Heart left ventricle (tissue), 16 donors: Measurements from ENCODE around the gene SREBF1. TPM values are rescaled to one million over a fixed set of nuclear protein-coding genes. Genes with fewer than 3 reads are reported as not detected.

ENCODE experiments used
- ATAC-seq, 4 donors: fragments of 200-7000 bp; cut with Tn5 transposase; one replicate each; pipeline ENCODE4 v1.9.1; 2020 to 2022; ENCODE audit warnings: moderate library complexity in 4 of 4, mild to moderate bottlenecking in 3 of 4, moderate number of reproducible peaks in 1 of 4
- DNase-seq, 5 donors: peaks; one replicate each; pipeline ENCODE4 v3.0.0-alpha.2; 2020
- H3K27ac ChIP-seq, 12 donors: fragments of 200-600 bp; sonication (generic) in 4 of 12; one replicate each; pipeline versions ENCODE4 v1.5.0 to v1.8.0; 2016 to 2022; ENCODE audit warnings: mild to moderate bottlenecking in 2 of 12
- H3K27me3 ChIP-seq, 9 donors: fragments of 200-600 bp; sonication (generic) in 2 of 9; one replicate each; pipeline versions ENCODE4 v1.5.1 to v1.8.0; 2016 to 2022; ENCODE audit warnings: mild to moderate bottlenecking in 3 of 9
- H3K36me3 ChIP-seq, 9 donors: fragments of 200-600 bp; sonication (generic) in 2 of 9; one replicate each; pipeline versions ENCODE4 v1.5.0 to v1.8.0; 2018 to 2022; ENCODE audit warnings: mild to moderate bottlenecking in 2 of 9
- H3K4me1 ChIP-seq, 12 donors: fragments of 200-600 bp; sonication (generic) in 4 of 12; one replicate each; pipeline versions ENCODE4 v1.5.0 to v1.8.0; 2016 to 2022; ENCODE audit warnings: mild to moderate bottlenecking in 3 of 12
- H3K4me3 ChIP-seq, 12 donors: fragments of 200-600 bp; sonication (generic) in 4 of 12; one replicate each; pipeline versions ENCODE4 v1.5.0 to v1.8.0; 2017 to 2022; ENCODE audit warnings: mild to moderate bottlenecking in 9 of 12, moderate library complexity in 4 of 12
- H3K9me3 ChIP-seq, 12 donors: fragments of 200-600 bp; sonication (generic) in 4 of 12; one replicate each; pipeline versions ENCODE4 v1.5.0 to v1.8.0; 2016 to 2022; ENCODE audit warnings: mild to moderate bottlenecking in 1 of 12
- POLR2A ChIP-seq, 2 donors: fragments of 450-650 bp; IDR thresholded peaks; one replicate each; pipeline ENCODE4 v1.6.1; 2017; ENCODE audit warnings: antibody characterized with exemption in 2 of 2, mild to moderate bottlenecking in 2 of 2, moderate library complexity in 2 of 2
- WGBS, 4 donors: extraction: QIAGEN DNeasy Blood & Tissue Kit in 2 of 4; methylation state at CpG; one replicate each; pipeline versions ENCODE4 v1.1.5 to v1.1.7; 2013 to 2018; 5-methylcytosine and 5-hydroxymethylcytosine counted together
- intact Hi-C, 10 donors: fragments of 100-400 bp; cut with DNase I; formaldehyde crosslinking; loops; one replicate each; pipeline versions ENCODE4 v1.11.1 to v1.14.2; 2022
- polyA plus RNA-seq, 2 donors: library from polyadenylated mRNA; stranded (reverse); fragments of 200-250 nt; gene quantifications; one replicate each; pipeline ENCODE4 v1.2.3, GENCODE V29; 2013
- total RNA-seq, 9 donors: library from RNA; depleted of rRNA in 2 of 9; stranded (reverse); fragments of >200 nt in 2 of 9; fragmentation: NEBNext Ultra II Directional in 3 of 9; extraction: Animal tissue kit (Norgen Biotek cat#: 25700) in 3 of 9; gene quantifications; one replicate each; pipeline versions ENCODE4 v1.1.0 to v1.2.4, GENCODE V29; 2016 to 2023
- TF ChIP-seq, protein P1 (sequence below), 12 donors: fragments of 200-600 bp; sonication (generic) in 4 of 12; IDR thresholded peaks; one replicate each; pipeline versions ENCODE4 v1.5.0 to v1.8.0; 2018 to 2022; ENCODE audit warnings: antibody characterized with exemption in 12 of 12, mild to moderate bottlenecking in 5 of 12
- donor health status: ischemic (EF 13 %, LVEDD 7.1; RV severe dilation, severe dysfunction).
- donor health status: healthy with polysubstance abuse.
- donor health status: DM: no; HTN: yes; CAD: no.
- donor health status: DM: no; HTN: no; CAD: no.
- donor health status: ischemic (EF 25% LVEDD 6.9; RV normal size, moderate dysfunction).
- donor health status: ischemic (EF 25% LVEDD 5.7; RV mildly dilated, moderate dysfunction).
- donor health status: healthy.
- donor health status: DM: yes; HTN: yes; CAD: no.
- donor health status: ischemic (EF 35%, LVEDD 5.7; RV mildly dilated, moderate dysfunction).
- donor health status: nonischemic (EF 11% LVEDD 7.7; RV severe dilation, severe dysfunction).
- donor health status: DM: yes; HTN: yes; CAD: no.
- donor health status: PGD.
- donor health status: ischemic (EF 29% LVEDD 5.4; RV normal size, mild dysfunction).
- donor health status: nonischemic (EF 23%, LVEDD 6.1; RV moderate dilation, normal function).

SREBF1 gene
- total and polyA plus RNA-seq, 11 donors, result 12.8 to 55.2 (median 21.4) TPM

DNA sequence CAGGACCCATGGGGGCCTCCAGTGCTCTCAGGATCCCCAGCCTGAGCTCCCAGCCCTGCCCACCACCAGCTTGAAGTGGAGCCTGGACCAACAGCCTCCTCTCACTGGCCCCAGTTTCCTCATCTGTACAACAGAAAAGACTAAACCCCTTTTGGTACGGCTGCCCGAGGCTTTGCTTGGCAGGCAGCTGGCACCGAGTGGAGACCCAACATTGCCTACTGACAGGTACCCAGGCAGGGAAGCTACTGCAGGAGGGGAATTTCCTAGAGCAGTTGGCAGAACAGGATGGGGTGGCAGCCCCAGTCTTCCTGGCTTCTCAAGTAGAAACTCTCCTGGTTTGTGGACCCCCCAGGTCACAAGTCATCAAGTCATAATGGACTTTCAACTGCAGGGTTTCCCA lies 14.2 kb downstream of the SREBF1 start:
- DNase-seq (no peak), ATAC-seq (no peak)
- intact Hi-C loops, result loop anchor here in 2 of 10 donors (2.0 to 5.0 kb wide), 2 partner anchors 14 to 150 kb away; partner anchors contain the start of genes DRC3 (in 1 of the 2), SREBF1 (in 1 of the 2) and TOM1L2 (in 1 of the 2)
- Histone ChIP-seq H3K27ac (peak overlapping the region in 9 of 12 donors; percentile 26 to 87 (median 43)), H3K4me1 (peaks cover 26 to 83% (median 45%) of the 10 kb centered on the region in 12 donors), H3K9me3 (no peaks in the 10 kb centered on the region), H3K27me3 (no peaks in the 10 kb centered on the region), H3K4me3 (peak overlapping the region in 10 of 12 donors; percentile 13 to 69 (median 58)), H3K36me3 (peaks cover 0 to 27% (median 19%) of the 10 kb centered on the region in 9 donors)
- TF ChIP-seq POLR2A (IDR thresholded peaks at IDR 0.05), result no peak
- TF ChIP-seq, protein P1, sequence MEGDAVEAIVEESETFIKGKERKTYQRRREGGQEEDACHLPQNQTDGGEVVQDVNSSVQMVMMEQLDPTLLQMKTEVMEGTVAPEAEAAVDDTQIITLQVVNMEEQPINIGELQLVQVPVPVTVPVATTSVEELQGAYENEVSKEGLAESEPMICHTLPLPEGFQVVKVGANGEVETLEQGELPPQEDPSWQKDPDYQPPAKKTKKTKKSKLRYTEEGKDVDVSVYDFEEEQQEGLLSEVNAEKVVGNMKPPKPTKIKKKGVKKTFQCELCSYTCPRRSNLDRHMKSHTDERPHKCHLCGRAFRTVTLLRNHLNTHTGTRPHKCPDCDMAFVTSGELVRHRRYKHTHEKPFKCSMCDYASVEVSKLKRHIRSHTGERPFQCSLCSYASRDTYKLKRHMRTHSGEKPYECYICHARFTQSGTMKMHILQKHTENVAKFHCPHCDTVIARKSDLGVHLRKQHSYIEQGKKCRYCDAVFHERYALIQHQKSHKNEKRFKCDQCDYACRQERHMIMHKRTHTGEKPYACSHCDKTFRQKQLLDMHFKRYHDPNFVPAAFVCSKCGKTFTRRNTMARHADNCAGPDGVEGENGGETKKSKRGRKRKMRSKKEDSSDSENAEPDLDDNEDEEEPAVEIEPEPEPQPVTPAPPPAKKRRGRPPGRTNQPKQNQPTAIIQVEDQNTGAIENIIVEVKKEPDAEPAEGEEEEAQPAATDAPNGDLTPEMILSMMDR (IDR thresholded peaks at IDR 0.05), result no peak
- 50 to 67% (median 59%) methylated on average over 3 of the region's 3 CpGs for WGBS, 4 donors

DNA sequence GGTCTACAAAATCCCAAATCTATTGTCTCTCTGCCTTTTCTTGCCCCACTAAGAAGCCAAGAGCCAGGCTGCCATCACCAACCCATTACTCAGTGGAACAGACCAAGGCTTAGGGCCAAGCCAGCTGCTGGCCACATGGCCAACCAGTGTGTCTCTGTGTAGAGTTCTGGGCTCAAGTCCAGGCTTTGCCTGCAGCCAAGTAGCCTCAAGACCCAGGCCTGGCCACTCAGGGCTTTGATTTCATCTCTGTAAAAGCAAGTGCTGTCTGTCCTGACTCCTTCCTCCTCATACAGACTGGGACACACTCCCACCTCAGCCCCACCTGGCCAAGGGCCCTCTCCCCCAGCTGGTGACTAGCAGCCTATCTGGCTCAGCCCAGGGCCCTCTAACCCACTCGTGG lies 14.6 kb downstream of the SREBF1 start:
- Histone ChIP-seq H3K9me3 (no peaks in the 10 kb centered on the region), H3K4me3 (peak overlapping the region in 9 of 12 donors; percentile 13 to 69 (median 60)), H3K36me3 (peaks cover 0 to 31% (median 23%) of the 10 kb centered on the region in 9 donors), H3K27me3 (no peaks in the 10 kb centered on the region), H3K4me1 (peaks cover 26 to 79% (median 45%) of the 10 kb centered on the region in 12 donors), H3K27ac (peak overlapping the region in 9 of 12 donors; percentile 26 to 87 (median 43))
- peak in 4 of 5 donors; percentile 63 to 89 (median 84) for DNase-seq
- peak in 3 of 4 donors; percentile 5 to 33 (median 21) for ATAC-seq
- 0 to 57% (median 45%) methylated on average over 1 of the region's 1 CpG for WGBS, 4 donors
- intact Hi-C loops, result loop anchor here in 2 of 10 donors (2.0 to 5.0 kb wide), 2 partner anchors 15 to 150 kb away; partner anchors contain the start of genes DRC3 (in 1 of the 2), SREBF1 (in 1 of the 2) and TOM1L2 (in 1 of the 2)
- no peak for TF ChIP-seq POLR2A (IDR thresholded peaks at IDR 0.05)
- TF ChIP-seq, protein P1 (IDR thresholded peaks at IDR 0.05), result no peak

DNA sequence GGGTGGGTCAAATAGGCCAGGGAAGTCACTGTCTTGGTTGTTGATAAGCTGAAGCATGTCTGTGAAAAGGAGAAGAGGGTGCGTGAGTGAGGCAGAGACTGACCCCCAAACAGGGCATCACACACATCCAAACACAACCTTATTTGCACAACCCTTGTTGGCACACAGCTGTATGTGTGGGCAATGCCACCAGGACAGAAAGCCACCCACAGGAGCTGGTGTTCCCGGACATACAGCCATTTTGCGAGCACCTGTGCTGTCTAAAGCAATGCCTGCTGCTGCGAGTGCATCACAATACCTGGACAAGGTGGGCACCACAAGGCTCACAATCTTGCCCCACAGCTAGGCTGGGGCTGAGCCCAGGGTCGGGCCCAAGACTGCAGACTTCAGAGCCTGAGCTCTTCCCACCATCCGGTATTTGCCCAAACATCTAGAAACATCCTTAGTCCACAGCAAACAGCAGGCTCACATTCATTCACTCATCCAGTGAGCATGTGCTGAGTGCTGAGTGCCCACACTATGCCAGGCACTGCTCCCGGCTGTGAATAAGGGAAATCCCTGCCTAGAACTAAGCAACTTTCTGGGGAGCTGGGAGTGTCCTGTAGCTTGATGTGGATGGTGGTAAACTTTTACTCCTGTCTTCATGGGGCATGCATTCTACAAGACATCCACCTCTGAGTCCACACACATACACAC lies 16.2 kb downstream of the SREBF1 start:
- H3K4me3 ChIP-seq, result no peak overlapping the region
- intact Hi-C loops, result loop anchor here in 1 of 10 donors (5.0 kb wide), 1 partner anchor 152 kb away; the partner anchor contains the start of genes DRC3 and TOM1L2
- H3K27me3 ChIP-seq, result no peaks in the 10 kb centered on the region
- 82 to 90% (median 85%) methylated on average over 3 to 7 of the region's 7 CpGs for WGBS, 4 donors
- peaks cover 0 to 45% (median 30%) of the 10 kb centered on the region in 9 donors for H3K36me3 ChIP-seq
- no peaks in the 10 kb centered on the region for H3K9me3 ChIP-seq
- DNase-seq, result no peak
- no peak overlapping the region for H3K27ac ChIP-seq
- no peak for ATAC-seq
- H3K4me1 ChIP-seq, result peaks cover 26 to 78% (median 43%) of the 10 kb centered on the region in 12 donors
- no peak for TF ChIP-seq POLR2A (IDR thresholded peaks at IDR 0.05)
- TF ChIP-seq, protein P1 (IDR thresholded peaks at IDR 0.05), result no peak

DNA sequence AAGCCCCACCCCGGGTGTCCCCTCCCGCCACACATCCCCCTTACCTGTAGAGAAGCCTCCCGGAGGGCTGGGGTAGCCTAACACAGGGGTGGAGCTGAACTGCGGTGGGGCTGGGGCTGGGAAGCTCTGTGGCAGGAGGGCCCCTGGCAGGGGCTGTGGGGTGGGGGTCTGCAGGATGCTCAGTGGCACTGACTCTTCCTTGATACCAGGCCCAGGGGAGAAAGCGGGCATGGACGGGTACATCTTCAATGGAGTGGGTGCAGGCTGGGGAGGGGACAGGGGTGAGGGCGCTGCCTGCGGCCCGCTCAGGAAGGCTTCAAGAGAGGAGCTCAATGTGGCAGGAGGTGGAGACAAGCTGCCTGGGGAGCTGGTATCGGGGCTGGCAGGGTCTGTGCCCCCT lies 16.7 kb downstream of the SREBF1 start:
- Histone ChIP-seq H3K9me3 (no peaks in the 10 kb centered on the region), H3K4me3 (no peak overlapping the region), H3K36me3 (peaks cover 0 to 50% (median 30%) of the 10 kb centered on the region in 9 donors), H3K4me1 (peaks cover 25 to 78% (median 41%) of the 10 kb centered on the region in 12 donors), H3K27me3 (no peaks in the 10 kb centered on the region), H3K27ac (no peak overlapping the region)
- intact Hi-C loops, result loop anchor here in 1 of 10 donors (5.0 kb wide), 1 partner anchor 152 kb away; the partner anchor contains the start of genes DRC3 and TOM1L2
- DNase-seq (no peak), ATAC-seq (no peak)
- 89 to 100% (median 90%) methylated on average over 4 to 10 of the region's 10 CpGs for WGBS, 4 donors
- TF ChIP-seq, protein P1 (IDR thresholded peaks at IDR 0.05), result no peak
- no peak for TF ChIP-seq POLR2A (IDR thresholded peaks at IDR 0.05)
